Loucy (cell line): Measurements from ENCODE around the gene ZNF771.

Source experiments
- H2AFZ ChIP-seq: fragments of 200-600 bp; sonication (generic); 2 replicates; pipeline ENCODE4 v1.6.0; 2016; ENCODE audit warnings: antibody characterized with exemption, mild to moderate bottlenecking, low read length, moderate library complexity
- H3F3A ChIP-seq: fragments of 200-600 bp; 2 replicates; pipeline ENCODE4 v1.6.0; 2016; ENCODE audit warnings: antibody characterized with exemption, low read depth, mild to moderate bottlenecking
- H3K27me3 ChIP-seq: fragments of 200-600 bp; sonication (generic); 2 replicates; pipeline ENCODE4 v1.6.1; 2014; ENCODE audit warnings: low read length, mild to moderate bottlenecking; ENCODE audit not compliant: insufficient read depth, poor library complexity, severe bottlenecking
- H3K36me3 ChIP-seq: fragments of 200-600 bp; sonication (generic); 2 replicates; pipeline ENCODE4 v1.6.1; 2016; ENCODE audit warnings: low read length; ENCODE audit not compliant: insufficient read depth
- H3K4me1 ChIP-seq: fragments of 200-600 bp; sonication (generic); 2 replicates; pipeline ENCODE4 v1.5.1; 2014; ENCODE audit warnings: low read length, mild to moderate bottlenecking; ENCODE audit not compliant: insufficient read depth, poor library complexity, severe bottlenecking
- H3K4me2 ChIP-seq: fragments of 200-600 bp; sonication (generic); 2 replicates; pipeline ENCODE4 v1.6.0; 2014; ENCODE audit warnings: antibody characterized with exemption, low read length, low read depth, mild to moderate bottlenecking; ENCODE audit not compliant: poor library complexity, severe bottlenecking
- H3K4me3 ChIP-seq: fragments of 200-600 bp; sonication (generic); 2 replicates; pipeline ENCODE4 v1.5.1; 2014; ENCODE audit warnings: low read length, mild to moderate bottlenecking, mixed read lengths; ENCODE audit not compliant: poor library complexity, severe bottlenecking
- H3K79me2 ChIP-seq: fragments of 200-600 bp; sonication (generic); 2 replicates; pipeline ENCODE4 v1.6.1; 2014; ENCODE audit warnings: low read length; ENCODE audit not compliant: insufficient read depth
- H3K9ac ChIP-seq: fragments of 200-600 bp; sonication (generic); 2 replicates; pipeline ENCODE4 v1.6.0; 2014; ENCODE audit warnings: mild to moderate bottlenecking, low read depth, low read length, moderate library complexity; ENCODE audit not compliant: poor library complexity, severe bottlenecking
- H3K9me2 ChIP-seq: fragments of 200-600 bp; sonication (generic); replicated peaks from 2 replicates; pipeline ENCODE4 v1.6.1; 2016; ENCODE audit warnings: low read depth, low read length, mixed read lengths
- H3K9me3 ChIP-seq: fragments of 200-600 bp; sonication (generic); 2 replicates; pipeline ENCODE4 v1.6.1; 2014; ENCODE audit warnings: mild to moderate bottlenecking, antibody characterized with exemption, low read length, low read depth; ENCODE audit not compliant: insufficient read depth
- H4K20me1 ChIP-seq: fragments of 200-600 bp; sonication (generic); 2 replicates; pipeline ENCODE4 v1.6.0; 2014; ENCODE audit warnings: antibody characterized with exemption, low read length, mild to moderate bottlenecking; ENCODE audit not compliant: insufficient read depth, poor library complexity, severe bottlenecking
- CTCF ChIP-seq: fragments of 200-600 bp; sonication (generic); conservative IDR thresholded peaks from 2 replicates; pipeline ENCODE4 v1.5.1; 2014; ENCODE audit warnings: mild to moderate bottlenecking, antibody characterized with exemption, low read length
- EZH2phosphoT487 ChIP-seq: fragments of 200-600 bp; IDR thresholded peaks from 2 replicates; pipeline ENCODE4 v1.6.1; 2018; ENCODE audit warnings: antibody characterized with exemption, mild to moderate bottlenecking, moderate library complexity, borderline replicate concordance

The ZNF771 gene

GRCh38 chr16:30365200-30365599 is 42.2 kb upstream of the ZNF771 start:
- H3K79me2 ChIP-seq: peaks cover 90% of the 10 kb centered on the region
- no peaks in the 10 kb centered on the region for H3K27me3 ChIP-seq
- peak overlapping the region; percentile 53 for H3K9ac ChIP-seq
- peaks cover 13% of the 10 kb centered on the region; the same call in 1 of the 2 replicates for H3K36me3 ChIP-seq
- H3F3A ChIP-seq: no peaks in the 10 kb centered on the region
- H4K20me1 ChIP-seq: peaks cover 52% of the 10 kb centered on the region
- H3K4me2 ChIP-seq: peak overlapping the region; percentile 98
- no peaks in the 10 kb centered on the region for H3K9me3 ChIP-seq
- no peaks in the 10 kb centered on the region for H3K9me2 ChIP-seq
- no peak overlapping the region for H2AFZ ChIP-seq
- H3K4me3 ChIP-seq: peak overlapping the region; percentile 38
- H3K4me1 ChIP-seq: peaks cover 42% of the 10 kb centered on the region
- TF ChIP-seq CTCF (no peak), EZH2phosphoT487 (no peak)

GRCh38 chr16:30366511-30366910 is 40.9 kb upstream of the ZNF771 start:
- Histone ChIP-seq H3K9ac (peak overlapping the region; percentile 78), H3K9me2 (no peaks in the 10 kb centered on the region), H2AFZ (no peak overlapping the region), H3F3A (no peaks in the 10 kb centered on the region), H3K9me3 (no peaks in the 10 kb centered on the region), H3K27me3 (no peaks in the 10 kb centered on the region), H3K79me2 (peaks cover 79% of the 10 kb centered on the region), H3K4me2 (peak overlapping the region; percentile 98), H3K4me1 (peaks cover 45% of the 10 kb centered on the region), H3K36me3 (peaks cover 6% of the 10 kb centered on the region; the same call in 1 of the 2 replicates), H3K4me3 (peak overlapping the region; percentile 85), H4K20me1 (peaks cover 52% of the 10 kb centered on the region)
- TF ChIP-seq CTCF: no peak

GRCh38 chr16:30367349-30368009 is 39.9 kb upstream of the ZNF771 start:
- Histone ChIP-seq H3F3A (no peaks in the 10 kb centered on the region), H3K4me1 (peaks cover 51% of the 10 kb centered on the region), H3K27me3 (no peaks in the 10 kb centered on the region), H3K4me3 (peak overlapping the region; percentile 85), H2AFZ (no peak overlapping the region), H3K36me3 (peaks cover 3% of the 10 kb centered on the region; the same call in 1 of the 2 replicates), H3K4me2 (peak overlapping the region; percentile 98), H3K9me2 (no peaks in the 10 kb centered on the region), H3K9me3 (no peaks in the 10 kb centered on the region), H3K79me2 (peaks cover 73% of the 10 kb centered on the region), H3K9ac (peak overlapping the region; percentile 78), H4K20me1 (peaks cover 52% of the 10 kb centered on the region)
- TF ChIP-seq CTCF (no peak), EZH2phosphoT487 (no peak)
